Esophagus squamous epithelium (tissue), 5 donors: ENCODE data around the gene CEP170B. TPM values are rescaled to one million over a fixed set of nuclear protein-coding genes. Genes with fewer than 3 reads are reported as not detected.

Experiments used
- DNase-seq: peaks from one replicate; lab custom pipeline; 2025; lab: John Stamatoyannopoulos, UW
- H3K27ac ChIP-seq, 4 donors: fragments of 200-600 bp; sonication (generic); one replicate each; pipeline ENCODE4 v1.5.1; 2016 to 2019; ENCODE audit warnings: mild to moderate bottlenecking in 1 of 4
- H3K27me3 ChIP-seq, 4 donors: fragments of 200-600 bp; sonication (generic); 1 replicate in 3 of 4; 2 replicates in 1 of 4; pipeline versions ENCODE4 v1.5.1 to v1.6.0; 2017 to 2021; ENCODE audit warnings: antibody characterized with exemption in 1 of 4
- H3K36me3 ChIP-seq, 3 donors: fragments of 200-600 bp; sonication (generic); one replicate each; pipeline ENCODE4 v1.5.1; 2016 to 2019
- H3K4me1 ChIP-seq, 3 donors: fragments of 200-600 bp; sonication (generic); one replicate each; pipeline ENCODE4 v1.5.1; 2017 to 2019
- H3K4me3 ChIP-seq, 4 donors: fragments of 200-600 bp; sonication (generic); 1 replicate in 3 of 4; 2 replicates in 1 of 4; pipeline ENCODE4 v1.5.1; 2016 to 2019; ENCODE audit warnings: mild to moderate bottlenecking in 2 of 4, moderate library complexity in 1 of 4
- H3K9me3 ChIP-seq, 3 donors: fragments of 200-600 bp; sonication (generic); one replicate each; pipeline ENCODE4 v1.5.1; 2016 to 2019
- CTCF ChIP-seq, 6 experiments: fragments of 450-650 bp in 4 of 6; fragments of 200-600 bp in 2 of 6; sonication (generic) in 2 of 6; IDR thresholded peaks; one replicate each; pipeline ENCODE4 v1.5.1; 2016 to 2019; ENCODE audit warnings: antibody characterized with exemption in 6 of 6, mild to moderate bottlenecking in 4 of 6, moderate library complexity in 4 of 6
- POLR2A ChIP-seq, 4 donors: fragments of 450-650 bp; IDR thresholded peaks; one replicate each; pipeline ENCODE4 v1.6.1; 2017; ENCODE audit warnings: antibody characterized with exemption in 4 of 4, mild to moderate bottlenecking in 4 of 4, moderate library complexity in 3 of 4
- WGBS, 2 donors: methylation state at CpG; one replicate each; pipeline ENCODE4 v1.1.5; 2018; 5-methylcytosine and 5-hydroxymethylcytosine counted together
- intact Hi-C: fragments of 100-400 bp; cut with DNase I; formaldehyde crosslinking; loops from one replicate; pipeline ENCODE4 v1.15.0; 2022
- total RNA-seq, 4 donors: library from RNA; depleted of rRNA; stranded (reverse); fragments of >200 nt; gene quantifications; one replicate each; pipeline ENCODE4 v1.1.0, GENCODE V29; 2016
- donor health status: DM: yes; HTN: yes; CAD: no.

Gene CEP170B
- total RNA-seq, 4 donors from 2014 or later: 18.2 to 41.0 (median 30.6) TPM

- TF ChIP-seq POLR2A (IDR thresholded peaks at IDR 0.05) (no peak), CTCF (IDR thresholded peaks at IDR 0.05) (no peak)
- H3K27me3 ChIP-seq: peaks cover 0 to 31% (median 0%) of the 10 kb centered on the region in 4 donors
- peaks cover 7 to 48% (median 8%) of the 10 kb centered on the region in 3 donors for H3K4me1 ChIP-seq
- H3K27ac ChIP-seq: peak overlapping the region in 1 of 4 donors; percentile 34
- peak overlapping the region; percentile 39 to 66 (median 54) for H3K4me3 ChIP-seq
- intact Hi-C loops: no loop called here
- H3K36me3 ChIP-seq: no peaks in the 10 kb centered on the region
- no peaks in the 10 kb centered on the region for H3K9me3 ChIP-seq
- DNase-seq: no peak
- 61% methylated on average over 30 of the region's 64 CpGs; no CpG with 5 or more reads in 1 of the 2 donors for WGBS, 2 donors
Measured at GRCh38 chr14:104931771-104932675, 67.0 kb downstream of the CEP170B start.

GRCh38 chr14:104932676-104933631, 67.9 kb downstream of the CEP170B start:
- no peaks in the 10 kb centered on the region for H3K9me3 ChIP-seq
- 29% methylated on average over 11 of the region's 100 CpGs; no CpG with 5 or more reads in 1 of the 2 donors for WGBS, 2 donors
- no peak for DNase-seq
- peaks cover 7 to 48% (median 8%) of the 10 kb centered on the region in 3 donors for H3K4me1 ChIP-seq
- TF ChIP-seq CTCF (IDR thresholded peaks at IDR 0.05): peak; percentile 71 to 83 (median 78)
- no peak for TF ChIP-seq POLR2A (IDR thresholded peaks at IDR 0.05)
- H3K27ac ChIP-seq: peak overlapping the region; percentile 10 to 79 (median 54)
- peak overlapping the region; percentile 39 to 66 (median 54) for H3K4me3 ChIP-seq
- intact Hi-C loops: no loop called here
- peaks cover 0 to 2% (median 0%) of the 10 kb centered on the region in 3 donors for H3K36me3 ChIP-seq
- H3K27me3 ChIP-seq: peaks cover 0 to 22% (median 0%) of the 10 kb centered on the region in 4 donors

GRCh38 chr14:104933746-104934733, 69.0 kb downstream of the CEP170B start:
- Histone ChIP-seq H3K4me1 (peaks cover 7 to 48% (median 8%) of the 10 kb centered on the region in 3 donors), H3K36me3 (peaks cover 0 to 12% (median 0%) of the 10 kb centered on the region in 3 donors), H3K9me3 (no peaks in the 10 kb centered on the region), H3K4me3 (peak overlapping the region; percentile 39 to 66 (median 54)), H3K27ac (peak overlapping the region in 3 of 4 donors; percentile 10 to 79 (median 65)), H3K27me3 (peaks cover 0 to 13% (median 0%) of the 10 kb centered on the region in 4 donors)
- 33 to 76% methylated on average over 3 to 11 of the region's 42 CpGs for WGBS, 2 donors
- no peak for DNase-seq
- intact Hi-C loops: no loop called here
- no peak for TF ChIP-seq POLR2A (IDR thresholded peaks at IDR 0.05)
- TF ChIP-seq CTCF (IDR thresholded peaks at IDR 0.05): no peak

GRCh38 chr14:104935026-104935650, 70.1 kb downstream of the CEP170B start:
- peaks cover 0 to 23% (median 3%) of the 10 kb centered on the region in 3 donors for H3K36me3 ChIP-seq
- DNase-seq: no peak
- peaks cover 7 to 48% (median 8%) of the 10 kb centered on the region in 3 donors for H3K4me1 ChIP-seq
- no peak for TF ChIP-seq CTCF (IDR thresholded peaks at IDR 0.05)
- no peak for TF ChIP-seq POLR2A (IDR thresholded peaks at IDR 0.05)
- H3K9me3 ChIP-seq: no peaks in the 10 kb centered on the region
- H3K27ac ChIP-seq: no peak overlapping the region
- H3K4me3 ChIP-seq: no peak overlapping the region
- intact Hi-C loops: no loop called here
- 20 to 33% methylated on average over 1 to 3 of the region's 3 CpGs for WGBS, 2 donors
- H3K27me3 ChIP-seq: peaks cover 0 to 13% (median 0%) of the 10 kb centered on the region in 4 donors
